IMR-90 (cell line): ENCODE measurements around the gene RGS7BP.

Source experiments
- CEBPB ChIP-seq: IDR thresholded peaks from 2 replicates; pipeline ENCODE4 v1.6.1; 2012; ENCODE audit warnings: low read depth, low read length, improper control_type of control experiment
- CTCF ChIP-seq: conservative IDR thresholded peaks from 2 replicates; pipeline ENCODE4 v1.5.1; 2012; ENCODE audit warnings: mild to moderate bottlenecking, low read depth, low read length, improper control_type of control experiment
- MAFK ChIP-seq: IDR thresholded peaks from 2 replicates; pipeline ENCODE4 v1.6.1; 2012; ENCODE audit warnings: low read depth, low read length, improper control_type of control experiment
- POLR2A ChIP-seq: IDR thresholded peaks from 2 replicates; pipeline ENCODE4 v1.6.1; 2012; ENCODE audit warnings: mild to moderate bottlenecking, low read depth, low read length
- RFX5 ChIP-seq: IDR thresholded peaks from 2 replicates; pipeline ENCODE4 v1.8.0; 2012; ENCODE audit warnings: low read depth, mild to moderate bottlenecking, low read length, moderate library complexity

DNA sequence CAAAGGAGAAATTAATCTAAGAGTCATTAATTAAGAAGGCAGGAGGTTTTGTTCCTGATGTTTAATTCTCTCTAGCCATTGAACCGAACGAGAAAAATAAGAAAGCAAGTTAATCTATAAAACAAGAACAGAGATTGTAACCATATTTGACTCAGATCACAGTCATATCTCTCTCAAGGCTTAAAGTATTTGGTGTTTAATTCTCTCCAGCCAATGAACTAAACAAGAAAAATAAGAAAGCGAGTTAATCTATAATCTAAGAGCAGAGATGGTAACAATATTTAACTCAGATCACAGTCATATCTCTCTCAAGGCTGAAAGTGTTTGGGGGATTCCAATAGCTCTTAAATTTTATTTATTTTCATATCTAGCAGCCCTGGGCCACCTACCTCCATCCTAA is 110.1 kb downstream of the RGS7BP start:
- TF ChIP-seq POLR2A, result no peak
- no peak for TF ChIP-seq CTCF
- TF ChIP-seq RFX5, result no peak
- TF ChIP-seq MAFK, result no peak
- no peak for TF ChIP-seq CEBPB
